ENCODE measurements around the gene KCTD11.

DNA sequence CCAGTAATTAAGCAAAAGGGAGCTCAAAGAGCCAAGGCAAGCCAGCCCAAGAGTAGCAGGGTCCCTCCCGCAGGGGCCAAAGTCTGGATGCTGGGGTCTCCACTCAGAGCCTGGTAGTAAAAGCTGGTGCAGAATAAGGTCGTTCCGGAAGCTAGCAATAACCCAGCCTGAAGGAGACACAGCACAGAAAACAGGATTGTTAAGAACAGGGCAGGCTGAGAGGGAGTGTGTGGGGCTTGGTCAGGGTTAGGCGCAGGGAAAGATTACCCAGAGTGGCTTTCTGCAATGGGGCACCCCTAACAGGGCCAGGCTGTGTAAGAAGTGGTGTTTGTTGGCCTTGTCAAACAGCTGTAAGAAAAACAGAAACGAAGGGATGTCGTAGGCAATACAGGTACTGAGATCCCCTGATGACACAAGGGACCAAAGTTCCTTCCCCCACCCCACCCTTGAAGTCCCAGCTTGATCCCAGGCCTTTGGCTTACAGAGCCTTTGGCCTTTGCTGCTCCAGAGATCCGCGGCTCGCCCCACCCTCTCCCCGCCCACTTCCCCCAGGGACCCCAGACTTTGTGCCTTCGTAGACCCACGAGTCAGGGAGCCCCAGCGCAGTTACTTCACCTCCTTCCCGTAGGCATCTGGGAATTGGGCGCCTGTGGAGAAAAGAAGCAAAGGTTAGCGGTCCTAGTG, 51.2 kb downstream of the KCTD11 start:
- TF ChIP-seq NFYC (CRISPR knock-in tag; IDR thresholded peaks at IDR 0.05): no peak
- no peak for TF ChIP-seq ZNF20 (CRISPR knock-in tag; IDR thresholded peaks at IDR 0.05)
- TF ChIP-seq, protein P1, sequence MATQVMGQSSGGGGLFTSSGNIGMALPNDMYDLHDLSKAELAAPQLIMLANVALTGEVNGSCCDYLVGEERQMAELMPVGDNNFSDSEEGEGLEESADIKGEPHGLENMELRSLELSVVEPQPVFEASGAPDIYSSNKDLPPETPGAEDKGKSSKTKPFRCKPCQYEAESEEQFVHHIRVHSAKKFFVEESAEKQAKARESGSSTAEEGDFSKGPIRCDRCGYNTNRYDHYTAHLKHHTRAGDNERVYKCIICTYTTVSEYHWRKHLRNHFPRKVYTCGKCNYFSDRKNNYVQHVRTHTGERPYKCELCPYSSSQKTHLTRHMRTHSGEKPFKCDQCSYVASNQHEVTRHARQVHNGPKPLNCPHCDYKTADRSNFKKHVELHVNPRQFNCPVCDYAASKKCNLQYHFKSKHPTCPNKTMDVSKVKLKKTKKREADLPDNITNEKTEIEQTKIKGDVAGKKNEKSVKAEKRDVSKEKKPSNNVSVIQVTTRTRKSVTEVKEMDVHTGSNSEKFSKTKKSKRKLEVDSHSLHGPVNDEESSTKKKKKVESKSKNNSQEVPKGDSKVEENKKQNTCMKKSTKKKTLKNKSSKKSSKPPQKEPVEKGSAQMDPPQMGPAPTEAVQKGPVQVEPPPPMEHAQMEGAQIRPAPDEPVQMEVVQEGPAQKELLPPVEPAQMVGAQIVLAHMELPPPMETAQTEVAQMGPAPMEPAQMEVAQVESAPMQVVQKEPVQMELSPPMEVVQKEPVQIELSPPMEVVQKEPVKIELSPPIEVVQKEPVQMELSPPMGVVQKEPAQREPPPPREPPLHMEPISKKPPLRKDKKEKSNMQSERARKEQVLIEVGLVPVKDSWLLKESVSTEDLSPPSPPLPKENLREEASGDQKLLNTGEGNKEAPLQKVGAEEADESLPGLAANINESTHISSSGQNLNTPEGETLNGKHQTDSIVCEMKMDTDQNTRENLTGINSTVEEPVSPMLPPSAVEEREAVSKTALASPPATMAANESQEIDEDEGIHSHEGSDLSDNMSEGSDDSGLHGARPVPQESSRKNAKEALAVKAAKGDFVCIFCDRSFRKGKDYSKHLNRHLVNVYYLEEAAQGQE (IDR thresholded peaks at IDR 0.05; ENCODE audit: borderline replicate concordance in 1 of 2, low read depth in 1 of 2, low read length in 2 of 2): no peak
- TF ChIP-seq, protein P2, sequence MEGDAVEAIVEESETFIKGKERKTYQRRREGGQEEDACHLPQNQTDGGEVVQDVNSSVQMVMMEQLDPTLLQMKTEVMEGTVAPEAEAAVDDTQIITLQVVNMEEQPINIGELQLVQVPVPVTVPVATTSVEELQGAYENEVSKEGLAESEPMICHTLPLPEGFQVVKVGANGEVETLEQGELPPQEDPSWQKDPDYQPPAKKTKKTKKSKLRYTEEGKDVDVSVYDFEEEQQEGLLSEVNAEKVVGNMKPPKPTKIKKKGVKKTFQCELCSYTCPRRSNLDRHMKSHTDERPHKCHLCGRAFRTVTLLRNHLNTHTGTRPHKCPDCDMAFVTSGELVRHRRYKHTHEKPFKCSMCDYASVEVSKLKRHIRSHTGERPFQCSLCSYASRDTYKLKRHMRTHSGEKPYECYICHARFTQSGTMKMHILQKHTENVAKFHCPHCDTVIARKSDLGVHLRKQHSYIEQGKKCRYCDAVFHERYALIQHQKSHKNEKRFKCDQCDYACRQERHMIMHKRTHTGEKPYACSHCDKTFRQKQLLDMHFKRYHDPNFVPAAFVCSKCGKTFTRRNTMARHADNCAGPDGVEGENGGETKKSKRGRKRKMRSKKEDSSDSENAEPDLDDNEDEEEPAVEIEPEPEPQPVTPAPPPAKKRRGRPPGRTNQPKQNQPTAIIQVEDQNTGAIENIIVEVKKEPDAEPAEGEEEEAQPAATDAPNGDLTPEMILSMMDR (CRISPR knock-in tag; IDR thresholded peaks at IDR 0.05): no peak
- 0 out of 4 replicates have a peak, but pooled peaks of 1 of the 2 experiments have one; percentile 2 for TF ChIP-seq KLF16 (CRISPR knock-in tag; IDR thresholded peaks at IDR 0.05)
- TF ChIP-seq TP53 (CRISPR knock-in tag; conservative IDR thresholded peaks at IDR 0.05): 0 out of 2 replicates have a peak, but pooled peaks have one; percentile 6
- TF ChIP-seq IKZF1 (IDR thresholded peaks at IDR 0.05): no peak
- TF ChIP-seq, protein P3, sequence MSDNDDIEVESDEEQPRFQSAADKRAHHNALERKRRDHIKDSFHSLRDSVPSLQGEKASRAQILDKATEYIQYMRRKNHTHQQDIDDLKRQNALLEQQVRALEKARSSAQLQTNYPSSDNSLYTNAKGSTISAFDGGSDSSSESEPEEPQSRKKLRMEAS (IDR thresholded peaks at IDR 0.05): no peak
- TF ChIP-seq MATR3 (CRISPR knock-in tag; IDR thresholded peaks at IDR 0.05): no peak
- TF ChIP-seq, protein P4, sequence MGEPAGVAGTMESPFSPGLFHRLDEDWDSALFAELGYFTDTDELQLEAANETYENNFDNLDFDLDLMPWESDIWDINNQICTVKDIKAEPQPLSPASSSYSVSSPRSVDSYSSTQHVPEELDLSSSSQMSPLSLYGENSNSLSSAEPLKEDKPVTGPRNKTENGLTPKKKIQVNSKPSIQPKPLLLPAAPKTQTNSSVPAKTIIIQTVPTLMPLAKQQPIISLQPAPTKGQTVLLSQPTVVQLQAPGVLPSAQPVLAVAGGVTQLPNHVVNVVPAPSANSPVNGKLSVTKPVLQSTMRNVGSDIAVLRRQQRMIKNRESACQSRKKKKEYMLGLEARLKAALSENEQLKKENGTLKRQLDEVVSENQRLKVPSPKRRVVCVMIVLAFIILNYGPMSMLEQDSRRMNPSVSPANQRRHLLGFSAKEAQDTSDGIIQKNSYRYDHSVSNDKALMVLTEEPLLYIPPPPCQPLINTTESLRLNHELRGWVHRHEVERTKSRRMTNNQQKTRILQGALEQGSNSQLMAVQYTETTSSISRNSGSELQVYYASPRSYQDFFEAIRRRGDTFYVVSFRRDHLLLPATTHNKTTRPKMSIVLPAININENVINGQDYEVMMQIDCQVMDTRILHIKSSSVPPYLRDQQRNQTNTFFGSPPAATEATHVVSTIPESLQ (CRISPR knock-in tag; conservative IDR thresholded peaks at IDR 0.05): no peak
- TF ChIP-seq ZNF143 (CRISPR knock-in tag; IDR thresholded peaks at IDR 0.05): 0 out of 2 replicates have a peak, but pooled peaks have one; percentile 10
- TF ChIP-seq HNRNPK (IDR thresholded peaks at IDR 0.05; ENCODE audit: low read depth, low read length, poor library complexity, severe bottlenecking): no peak
- TF ChIP-seq, protein P5, sequence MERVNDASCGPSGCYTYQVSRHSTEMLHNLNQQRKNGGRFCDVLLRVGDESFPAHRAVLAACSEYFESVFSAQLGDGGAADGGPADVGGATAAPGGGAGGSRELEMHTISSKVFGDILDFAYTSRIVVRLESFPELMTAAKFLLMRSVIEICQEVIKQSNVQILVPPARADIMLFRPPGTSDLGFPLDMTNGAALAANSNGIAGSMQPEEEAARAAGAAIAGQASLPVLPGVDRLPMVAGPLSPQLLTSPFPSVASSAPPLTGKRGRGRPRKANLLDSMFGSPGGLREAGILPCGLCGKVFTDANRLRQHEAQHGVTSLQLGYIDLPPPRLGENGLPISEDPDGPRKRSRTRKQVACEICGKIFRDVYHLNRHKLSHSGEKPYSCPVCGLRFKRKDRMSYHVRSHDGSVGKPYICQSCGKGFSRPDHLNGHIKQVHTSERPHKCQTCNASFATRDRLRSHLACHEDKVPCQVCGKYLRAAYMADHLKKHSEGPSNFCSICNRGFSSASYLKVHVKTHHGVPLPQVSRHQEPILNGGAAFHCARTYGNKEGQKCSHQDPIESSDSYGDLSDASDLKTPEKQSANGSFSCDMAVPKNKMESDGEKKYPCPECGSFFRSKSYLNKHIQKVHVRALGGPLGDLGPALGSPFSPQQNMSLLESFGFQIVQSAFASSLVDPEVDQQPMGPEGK (CRISPR knock-in tag; IDR thresholded peaks at IDR 0.05): peak; percentile 81; the same call in 1 of the 2 replicates
